Activated CD4-positive, alpha-beta memory T cell treated with anti-CD3 and anti-CD28 coated beads for 36 hours (primary cell): ENCODE results near the gene EXD3. TPM values are rescaled to one million over a fixed set of nuclear protein-coding genes. Genes with fewer than 3 reads are reported as not detected.

Experiments
- CTCF ChIA-PET: fragments of 350-600 bp; sonication (Branson Sonifier 250); formaldehyde crosslinking; loops from one replicate; lab custom pipeline; 2021; ENCODE audit warnings: antibody characterized with exemption, inconsistent platforms; lab: Charles Lee
- POLR2A ChIA-PET: fragments of 350-600 bp; sonication (Branson Sonifier 250); formaldehyde crosslinking; loops from one replicate; lab custom pipeline; 2021; ENCODE audit warnings: antibody characterized with exemption; lab: Charles Lee
- DNase-seq: peaks from one replicate; pipeline ENCODE4 v3.0.0-alpha.2; 2020
- H3K27ac Mint-ChIP-seq: one replicate; pipeline ENCODE4 v1.8.0; 2021; ENCODE audit warnings: mixed read lengths
- H3K27me3 Mint-ChIP-seq: one replicate; pipeline ENCODE4 v1.8.0; 2021; ENCODE audit warnings: mixed read lengths
- H3K36me3 Mint-ChIP-seq: one replicate; pipeline ENCODE4 v1.8.0; 2021; ENCODE audit warnings: mixed read lengths
- H3K4me1 Mint-ChIP-seq: one replicate; pipeline ENCODE4 v1.8.0; 2021; ENCODE audit warnings: low read depth, mixed read lengths
- H3K4me3 Mint-ChIP-seq: one replicate; pipeline ENCODE4 v1.8.0; 2021; ENCODE audit warnings: mild to moderate bottlenecking, mixed read lengths
- H3K9me3 Mint-ChIP-seq: one replicate; pipeline ENCODE4 v1.8.0; 2021; ENCODE audit warnings: mixed read lengths
- intact Hi-C: fragments of 100-400 bp; cut with micrococcal nuclease; formaldehyde crosslinking; loops from one replicate; pipeline ENCODE4 v1.15.1; 2023
- total RNA-seq, 2 experiments: library from RNA; stranded (reverse); gene quantifications; one replicate each; pipeline ENCODE4 v1.2.3, GENCODE V29; 2021

The EXD3 gene
- total RNA-seq, 2 experiments from 2014 or later = 13.5 to 13.6 TPM

GRCh38 chr9:137444106-137444790 is 21.3 kb upstream of the EXD3 start:
- H3K9me3 Mint-ChIP-seq = no peaks in the 10 kb centered on the region
- no peak for DNase-seq
- peaks cover 10% of the 10 kb centered on the region for H3K4me1 Mint-ChIP-seq
- no peak overlapping the region for H3K4me3 Mint-ChIP-seq
- H3K27me3 Mint-ChIP-seq = peaks cover 8% of the 10 kb centered on the region
- peaks cover 1% of the 10 kb centered on the region for H3K36me3 Mint-ChIP-seq
- CTCF ChIA-PET = interaction anchor here (0.7 to 3.1 kb wide), 6 partner anchors 18 to 150 kb away, joined by 3 to 15 read pairs (median 5); partner anchors contain the start of genes EXD3, NOXA1 and NRARP
- no peak overlapping the region for H3K27ac Mint-ChIP-seq
- intact Hi-C loops = loop anchor here (2.0 kb wide), 1 partner anchor 21 kb away; the partner anchor contains the start of genes EXD3 and NOXA1
- POLR2A ChIA-PET = no interaction called here

- H3K4me1 Mint-ChIP-seq = peaks cover 10% of the 10 kb centered on the region
Observed at GRCh38 chr9:137441935-137442321, 19.0 kb upstream of the EXD3 start.

GRCh38 chr9:137441289-137441934 is 18.4 kb upstream of the EXD3 start, which contains the start of gene ENTPD8:
TSS of gene ENTPD8 (minus strand) at chr9:137441357. CDS start at chr9:137438285, 3,072 bp downstream.
- ChIA-PET CTCF (interaction anchor here (3.1 kb wide), 1 partner anchor 19 kb away, joined by 15 read pairs; the partner anchor contains the start of genes EXD3 and NOXA1), POLR2A (no interaction called here)
- no peak for DNase-seq
- Mint-ChIP-seq H3K27ac (no peak within 1 kb of the TSS), H3K36me3 (peaks cover 1% of the 10 kb centered on the region), H3K27me3 (peaks cover 11% of the 10 kb centered on the region), H3K4me3 (peak within 1 kb of the TSS; percentile 47), H3K9me3 (no peaks in the 10 kb centered on the region), H3K4me1 (peaks cover 10% of the 10 kb centered on the region)
- intact Hi-C loops = no loop called here

More at GRCh38 chr9:137441935-137442321, 19.0 kb upstream of the EXD3 start:
- intact Hi-C loops = no loop called here
- CTCF ChIA-PET = interaction anchor here (1.0 to 3.1 kb wide), 2 partner anchors 19 to 109 kb away, joined by 3 to 15 read pairs; partner anchors contain the start of genes EXD3 and NOXA1
- no peaks in the 10 kb centered on the region for H3K9me3 Mint-ChIP-seq
- POLR2A ChIA-PET = no interaction called here
- H3K36me3 Mint-ChIP-seq = peaks cover 1% of the 10 kb centered on the region
- H3K27me3 Mint-ChIP-seq = peaks cover 11% of the 10 kb centered on the region
- DNase-seq = no peak
- H3K4me3 Mint-ChIP-seq = peak overlapping the region; percentile 47
- H3K27ac Mint-ChIP-seq = no peak overlapping the region

GRCh38 chr9:137439158-137439714 is 16.3 kb upstream of the EXD3 start:
- ChIA-PET POLR2A (interaction anchor here (0.6 kb wide), 1 partner anchor 11 kb away, joined by 3 read pairs; no protein-coding TSS in a partner anchor), CTCF (no interaction called here)
- H3K9me3 Mint-ChIP-seq = no peaks in the 10 kb centered on the region
- DNase-seq = no peak
- peaks cover 11% of the 10 kb centered on the region for H3K27me3 Mint-ChIP-seq
- no peak overlapping the region for H3K27ac Mint-ChIP-seq
- H3K4me3 Mint-ChIP-seq = no peak overlapping the region
- peaks cover 1% of the 10 kb centered on the region for H3K36me3 Mint-ChIP-seq
- H3K4me1 Mint-ChIP-seq = peaks cover 3% of the 10 kb centered on the region
- intact Hi-C loops = no loop called here

GRCh38 chr9:137438591-137439157 is 15.7 kb upstream of the EXD3 start:
- ChIA-PET POLR2A (no interaction called here), CTCF (no interaction called here)
- peaks cover 1% of the 10 kb centered on the region for H3K36me3 Mint-ChIP-seq
- peaks cover 3% of the 10 kb centered on the region for H3K4me1 Mint-ChIP-seq
- no peak for DNase-seq
- no peak overlapping the region for H3K4me3 Mint-ChIP-seq
- H3K27me3 Mint-ChIP-seq = peaks cover 11% of the 10 kb centered on the region
- H3K27ac Mint-ChIP-seq = no peak overlapping the region
- intact Hi-C loops = no loop called here
- H3K9me3 Mint-ChIP-seq = no peaks in the 10 kb centered on the region

- POLR2A ChIA-PET = no interaction called here
- Mint-ChIP-seq H3K4me3 (no peak overlapping the region), H3K27me3 (peaks cover 11% of the 10 kb centered on the region), H3K4me1 (peaks cover 3% of the 10 kb centered on the region), H3K9me3 (no peaks in the 10 kb centered on the region), H3K27ac (no peak overlapping the region), H3K36me3 (peaks cover 1% of the 10 kb centered on the region)
- no peak for DNase-seq
- intact Hi-C loops = no loop called here
- CTCF ChIA-PET = no interaction called here
Observed at GRCh38 chr9:137437691-137438590, 15.0 kb upstream of the EXD3 start.

GRCh38 chr9:137436761-137437600 is 14.0 kb upstream of the EXD3 start:
- no peak for DNase-seq
- Mint-ChIP-seq H3K27ac (no peak overlapping the region), H3K4me3 (no peak overlapping the region), H3K4me1 (peaks cover 2% of the 10 kb centered on the region), H3K36me3 (peaks cover 1% of the 10 kb centered on the region), H3K9me3 (no peaks in the 10 kb centered on the region), H3K27me3 (peaks cover 9% of the 10 kb centered on the region)
- intact Hi-C loops = no loop called here
- POLR2A ChIA-PET = no interaction called here
- CTCF ChIA-PET = no interaction called here

- Mint-ChIP-seq H3K27me3 (peaks cover 7% of the 10 kb centered on the region), H3K4me3 (no peak overlapping the region), H3K9me3 (no peaks in the 10 kb centered on the region), H3K36me3 (no peaks in the 10 kb centered on the region), H3K4me1 (no peaks in the 10 kb centered on the region), H3K27ac (no peak overlapping the region)
- ChIA-PET POLR2A (no interaction called here), CTCF (no interaction called here)
- intact Hi-C loops = no loop called here
- no peak for DNase-seq
Observed at GRCh38 chr9:137435980-137436760, 13.2 kb upstream of the EXD3 start.

- peaks cover 7% of the 10 kb centered on the region for H3K27me3 Mint-ChIP-seq
- DNase-seq = no peak
- H3K9me3 Mint-ChIP-seq = no peaks in the 10 kb centered on the region
- H3K4me1 Mint-ChIP-seq = no peaks in the 10 kb centered on the region
- intact Hi-C loops = no loop called here
- no peaks in the 10 kb centered on the region for H3K36me3 Mint-ChIP-seq
- H3K27ac Mint-ChIP-seq = no peak overlapping the region
- ChIA-PET POLR2A (no interaction called here), CTCF (no interaction called here)
- no peak overlapping the region for H3K4me3 Mint-ChIP-seq
Observed at GRCh38 chr9:137435381-137435891, 12.5 kb upstream of the EXD3 start.
